SK-N-MC (cell line): ENCODE results near the gene NRP1.

ENCODE experiments used
- DNase-seq: peaks from one replicate; pipeline ENCODE4 v3.0.0-alpha.2; 2011; ENCODE audit warnings: low read depth, low spot score
- H3K27ac ChIP-seq: fragments of 200-600 bp; sonication (generic); 2 replicates; pipeline ENCODE4 v1.5.1; 2016; ENCODE audit warnings: mixed run types
- H3K36me3 ChIP-seq: fragments of 200-600 bp; sonication (generic); 2 replicates; pipeline ENCODE4 v1.6.1; 2017; ENCODE audit warnings: antibody characterized with exemption, low read length, mixed read lengths; ENCODE audit not compliant: insufficient read depth
- H3K4me3 ChIP-seq: fragments of 200-600 bp; sonication (generic); 2 replicates; pipeline ENCODE4 v1.5.1; 2016
- H3K9ac ChIP-seq: fragments of 200-600 bp; sonication (generic); 2 replicates; pipeline ENCODE4 v1.8.0; 2017; ENCODE audit warnings: mixed run types, mixed read lengths; ENCODE audit not compliant: insufficient read length
- H3K9me3 ChIP-seq: fragments of 200-600 bp; sonication (generic); 2 replicates; pipeline ENCODE4 v1.6.1; 2017; ENCODE audit warnings: low read depth, mild to moderate bottlenecking, antibody characterized with exemption, low read length, moderate library complexity, mixed read lengths
- EZH2 ChIP-seq: fragments of 200-600 bp; sonication (generic); IDR thresholded peaks from one replicate; pipeline ENCODE4 v1.6.1; 2017; ENCODE audit warnings: antibody characterized with exemption
- FOXP2 ChIP-seq: optimal IDR thresholded peaks from 2 replicates; pipeline ENCODE3; 2011; ENCODE audit warnings: mild to moderate bottlenecking, moderate library complexity; ENCODE audit not compliant: insufficient read depth; ENCODE audit errors: extremely low read length, control extremely low read depth
- POLR2AphosphoS5 ChIP-seq: IDR thresholded peaks from 2 replicates; pipeline ENCODE4 v1.6.1; 2012; ENCODE audit warnings: mild to moderate bottlenecking, low read depth, low read length, borderline replicate concordance

The NRP1 gene

DNA sequence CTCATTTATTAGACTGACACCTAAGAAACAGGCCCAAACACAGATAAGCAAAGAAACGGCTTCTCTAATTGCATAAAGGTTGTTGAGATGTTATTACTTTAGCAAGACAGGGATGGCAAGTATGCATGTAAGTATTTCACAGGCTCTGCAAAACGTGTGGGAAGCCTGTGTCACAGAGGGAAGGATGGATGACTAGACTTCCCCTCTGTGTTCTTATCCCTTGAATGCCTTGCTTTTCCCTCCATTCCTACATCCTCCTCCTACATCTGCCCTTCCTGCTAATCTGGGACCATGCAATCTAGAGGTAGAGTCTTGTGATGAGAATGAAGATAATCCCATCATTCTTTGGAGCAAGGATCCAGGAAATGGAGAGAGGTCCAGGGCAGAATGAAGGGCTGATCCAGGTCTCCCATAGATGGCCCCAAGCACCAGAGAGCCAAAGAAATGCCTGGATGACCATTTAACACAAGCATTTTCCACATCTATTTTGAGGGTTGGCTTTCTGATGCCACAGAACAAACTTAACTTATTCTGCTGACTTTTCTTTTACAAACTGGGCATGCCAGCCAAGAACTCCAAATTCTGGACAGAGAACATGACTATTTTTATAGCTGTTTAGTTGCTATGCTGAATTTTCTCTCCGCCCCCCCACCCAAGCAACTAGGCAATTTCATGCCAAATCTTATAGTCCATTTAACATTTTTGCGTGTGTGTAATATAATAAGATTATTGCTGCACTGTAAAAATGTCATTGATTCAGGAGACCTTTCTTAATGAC is 48.1 kb downstream of the NRP1 start:
- no peaks in the 10 kb centered on the region for H3K9me3 ChIP-seq
- TF ChIP-seq FOXP2: no peak
- TF ChIP-seq EZH2: no peak
- no peak for TF ChIP-seq POLR2AphosphoS5
- no peak overlapping the region for H3K9ac ChIP-seq
- no peak overlapping the region for H3K27ac ChIP-seq
- no peaks in the 10 kb centered on the region for H3K36me3 ChIP-seq
- DNase-seq: no peak
- no peak overlapping the region for H3K4me3 ChIP-seq

DNA sequence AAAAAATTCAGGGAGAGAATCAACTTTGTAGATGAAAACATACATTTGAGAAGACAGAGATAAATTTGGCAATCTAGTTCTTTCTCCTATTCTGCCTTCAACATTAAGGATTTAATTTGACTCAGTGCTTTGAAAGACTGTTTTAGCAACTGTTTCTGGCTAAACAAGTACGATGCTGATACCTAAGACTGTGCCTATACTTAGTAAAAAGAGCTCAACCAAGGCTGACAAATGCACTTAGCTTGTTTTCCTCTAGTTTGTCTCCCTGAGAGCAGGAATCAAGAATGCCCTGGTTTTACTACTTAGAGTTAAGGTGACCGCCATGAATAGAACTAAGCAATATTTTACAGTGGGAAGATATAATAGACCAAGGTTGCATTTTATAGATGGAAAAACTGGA is 49.5 kb downstream of the NRP1 start:
- DNase-seq: no peak
- TF ChIP-seq POLR2AphosphoS5: no peak
- TF ChIP-seq EZH2: no peak
- no peak for TF ChIP-seq FOXP2
- no peak overlapping the region for H3K4me3 ChIP-seq
- H3K36me3 ChIP-seq: no peaks in the 10 kb centered on the region
- H3K27ac ChIP-seq: no peak overlapping the region
- H3K9me3 ChIP-seq: no peaks in the 10 kb centered on the region
- H3K9ac ChIP-seq: no peak overlapping the region

DNA sequence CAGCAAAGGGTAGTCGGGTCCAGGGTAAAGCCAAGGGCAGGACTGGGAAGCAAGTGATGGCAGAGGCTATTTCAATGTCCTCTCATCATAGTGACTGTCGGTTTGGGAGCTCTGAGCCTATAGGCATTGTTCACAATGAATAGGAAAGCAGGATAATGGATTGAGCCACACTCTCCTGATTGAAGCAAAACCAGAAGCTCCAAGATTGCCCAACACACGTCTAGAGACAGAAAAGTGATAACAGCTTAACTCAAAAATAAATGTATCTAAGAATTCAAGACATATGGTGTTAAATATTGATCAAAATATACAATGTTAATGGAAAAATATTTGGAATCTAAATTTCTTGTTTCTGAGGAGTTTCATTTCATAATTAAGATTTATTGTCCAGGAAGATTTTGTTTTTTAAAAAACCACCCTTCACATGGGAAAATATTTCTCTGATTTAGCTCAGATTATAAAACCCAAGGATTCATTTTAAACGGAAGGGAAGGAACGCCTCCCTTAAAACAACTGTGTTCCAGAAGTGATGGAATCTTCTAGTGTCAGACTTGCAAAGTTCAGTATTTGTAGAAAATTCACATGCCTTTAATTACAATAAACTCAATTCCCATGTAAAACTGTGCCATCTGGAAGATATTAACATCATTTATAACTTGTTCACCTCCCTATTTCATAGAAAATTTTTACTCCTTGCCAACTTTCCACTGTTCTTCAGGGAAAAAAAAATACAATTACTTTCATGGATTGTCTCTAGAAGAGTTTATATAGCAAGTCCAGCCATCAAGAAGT is 54.5 kb downstream of the NRP1 start:
- H3K9me3 ChIP-seq: no peaks in the 10 kb centered on the region
- H3K9ac ChIP-seq: no peak overlapping the region

DNA sequence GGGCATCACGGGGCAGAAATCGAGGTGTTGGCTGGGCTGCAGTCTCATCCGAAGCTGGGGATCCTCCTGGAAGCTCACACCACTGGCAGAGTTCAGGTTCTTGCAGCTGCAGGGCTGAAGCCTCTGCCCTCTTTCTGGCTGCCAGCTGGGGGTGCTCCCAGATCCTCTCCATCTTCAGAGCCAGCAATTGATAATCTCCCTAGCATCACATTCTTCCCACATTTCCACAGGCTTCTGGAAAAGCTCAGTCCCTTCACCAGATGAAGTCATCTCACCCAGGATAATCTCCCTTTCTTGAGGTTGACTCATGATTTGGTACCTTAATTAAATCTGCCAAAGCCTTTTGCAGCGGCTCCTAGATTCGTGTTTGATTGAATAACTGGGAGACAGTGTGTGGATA is 55.2 kb downstream of the NRP1 start:
- no peaks in the 10 kb centered on the region for H3K9me3 ChIP-seq
- H3K36me3 ChIP-seq: no peaks in the 10 kb centered on the region
- no peak for DNase-seq
- H3K4me3 ChIP-seq: no peak overlapping the region
- TF ChIP-seq POLR2AphosphoS5: no peak
- H3K9ac ChIP-seq: no peak overlapping the region
- H3K27ac ChIP-seq: no peak overlapping the region

More for the DNA sequence above, 54.5 kb downstream of the NRP1 start:
- TF ChIP-seq EZH2: no peak
- TF ChIP-seq POLR2AphosphoS5: no peak
- TF ChIP-seq FOXP2: no peak
- H3K36me3 ChIP-seq: no peaks in the 10 kb centered on the region
- peak overlapping the region; percentile 57; the same call in 1 of the 2 replicates for H3K27ac ChIP-seq
- DNase-seq: no peak
- no peak overlapping the region for H3K4me3 ChIP-seq

DNA sequence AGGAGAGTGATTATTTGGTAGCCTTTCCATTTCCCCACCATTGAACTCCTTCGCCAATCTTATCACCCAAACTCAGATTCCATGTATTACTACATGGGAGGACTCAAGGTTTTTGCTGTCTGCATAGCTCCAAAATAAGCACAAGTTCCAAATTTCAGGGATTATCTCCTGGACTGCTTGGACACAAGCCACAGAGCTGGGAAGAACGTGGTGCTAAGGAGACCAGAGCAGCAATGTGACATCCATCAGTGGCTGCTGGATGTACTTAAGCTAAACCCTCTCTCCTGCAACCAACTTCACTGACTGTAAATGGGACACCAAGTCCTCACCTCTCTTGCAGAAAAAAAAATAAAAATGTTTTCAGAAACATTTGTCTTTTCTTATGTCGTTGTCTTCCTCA is 56.3 kb downstream of the NRP1 start:
- no peak for DNase-seq
- Histone ChIP-seq H3K27ac (no peak overlapping the region), H3K4me3 (no peak overlapping the region), H3K9me3 (no peaks in the 10 kb centered on the region), H3K36me3 (no peaks in the 10 kb centered on the region), H3K9ac (no peak overlapping the region)
- no peak for TF ChIP-seq EZH2
- no peak for TF ChIP-seq POLR2AphosphoS5
- no peak for TF ChIP-seq FOXP2

DNA sequence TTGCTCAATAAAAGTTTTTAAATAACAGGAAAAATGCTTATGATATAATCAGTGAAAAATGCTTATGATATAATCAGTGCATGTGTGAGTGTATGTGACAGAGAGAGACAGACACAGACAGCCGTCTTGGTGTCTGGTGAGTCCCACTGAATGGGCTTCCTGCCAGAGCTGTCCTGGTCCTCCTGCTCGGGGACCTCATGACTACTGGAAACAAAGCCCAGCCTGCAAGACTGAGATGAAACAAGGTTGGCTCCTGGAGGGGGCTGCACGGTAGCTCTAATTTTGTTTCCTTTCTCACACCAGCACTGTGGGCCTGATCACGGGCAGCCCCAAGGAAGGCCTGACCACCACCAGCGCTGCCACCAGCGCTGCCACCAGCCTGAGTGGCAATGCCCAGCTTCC is 57.3 kb downstream of the NRP1 start:
- Histone ChIP-seq H3K27ac (no peak overlapping the region), H3K9ac (no peak overlapping the region), H3K36me3 (no peaks in the 10 kb centered on the region), H3K9me3 (no peaks in the 10 kb centered on the region), H3K4me3 (no peak overlapping the region)
- DNase-seq: no peak
- no peak for TF ChIP-seq POLR2AphosphoS5
- no peak for TF ChIP-seq EZH2
- no peak for TF ChIP-seq FOXP2

DNA sequence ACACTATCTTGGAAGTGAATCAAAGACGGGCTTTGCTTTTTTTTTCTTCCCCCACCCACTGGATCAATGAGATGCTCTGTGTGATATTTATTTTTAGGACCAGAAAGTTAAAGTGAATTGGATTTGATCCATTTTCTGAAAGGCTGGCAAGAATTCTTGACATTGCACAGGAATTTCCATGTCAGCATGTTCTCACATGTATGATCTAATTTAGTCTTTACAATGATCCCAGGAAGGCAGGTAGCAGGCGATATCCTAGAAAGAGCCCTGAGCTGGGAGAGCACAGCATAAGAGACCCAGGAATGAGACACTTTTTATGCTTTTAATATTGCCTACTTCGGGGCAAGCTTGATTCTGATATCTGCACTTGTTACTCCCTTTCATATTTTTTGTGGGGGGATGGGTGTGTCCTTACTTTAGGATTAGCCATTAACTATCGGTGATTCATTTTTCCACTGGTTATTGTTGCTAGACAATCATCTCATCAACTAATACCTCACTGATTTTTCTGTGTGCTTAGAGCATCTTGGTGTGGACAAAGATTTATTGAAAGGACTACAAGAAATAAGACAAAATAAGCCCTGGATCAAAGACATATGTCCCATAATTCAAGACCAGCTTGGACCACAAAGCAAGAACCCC is 58.1 kb downstream of the NRP1 start:
- Histone ChIP-seq H3K36me3 (no peaks in the 10 kb centered on the region), H3K9ac (no peak overlapping the region), H3K27ac (no peak overlapping the region), H3K9me3 (no peaks in the 10 kb centered on the region), H3K4me3 (no peak overlapping the region)
- no peak for DNase-seq
- no peak for TF ChIP-seq EZH2
- TF ChIP-seq POLR2AphosphoS5: no peak
- TF ChIP-seq FOXP2: no peak

DNA sequence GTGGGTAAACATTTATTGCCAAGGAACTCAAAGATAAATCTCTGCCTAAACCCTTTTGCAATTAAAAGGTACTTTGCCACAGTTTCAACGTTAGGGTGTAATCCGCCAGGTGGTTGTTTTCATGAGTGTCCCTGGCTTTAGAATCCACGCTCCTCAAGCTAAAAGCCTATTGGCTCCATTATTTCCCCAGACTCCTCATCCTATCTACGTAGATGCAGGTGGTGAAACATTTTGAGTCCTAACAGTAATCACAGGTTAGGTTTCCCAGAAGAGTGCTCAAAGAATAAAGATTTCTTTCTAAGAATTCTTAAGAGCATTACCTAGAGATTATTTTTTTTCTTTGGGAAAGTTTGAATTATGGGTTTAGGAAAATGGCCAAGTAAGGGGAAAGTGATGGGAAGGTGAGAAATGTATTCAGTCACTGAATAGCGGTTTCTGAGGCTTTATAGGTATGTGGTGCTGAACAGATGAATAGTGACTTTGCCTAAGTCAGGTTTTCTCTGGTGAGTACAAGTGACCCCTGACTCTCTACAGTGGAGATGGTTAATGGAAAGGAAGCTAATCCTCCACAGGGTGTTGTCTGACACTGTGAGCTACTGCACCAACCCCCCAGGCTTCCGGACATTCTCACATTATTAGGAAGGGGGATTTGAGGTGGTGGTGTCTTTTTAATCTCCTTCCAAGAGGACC is 60.2 kb downstream of the NRP1 start:
- Histone ChIP-seq H3K27ac (no peak overlapping the region), H3K9me3 (no peaks in the 10 kb centered on the region), H3K9ac (no peak overlapping the region), H3K36me3 (no peaks in the 10 kb centered on the region), H3K4me3 (no peak overlapping the region)
- no peak for TF ChIP-seq EZH2
- TF ChIP-seq FOXP2: no peak
- TF ChIP-seq POLR2AphosphoS5: no peak
- no peak for DNase-seq
